Lower lobe of right lung (tissue), 2 donors: ENCODE results near the gene MYL10. TPM values are rescaled to one million over a fixed set of nuclear protein-coding genes. Genes with fewer than 3 reads are reported as not detected.
A peak's percentile ranks its signal among the peaks of the same experiment; 100 is the strongest.

Experiments
- ATAC-seq, 2 donors: fragments of 200-7000 bp; cut with Tn5 transposase; one replicate each; pipeline ENCODE4 v1.9.1; 2020 to 2022; ENCODE audit warnings: mild to moderate bottlenecking in 2 of 2, moderate library complexity in 2 of 2
- DNase-seq: peaks from one replicate; pipeline ENCODE4 v3.0.0-alpha.2; 2020
- H3K27ac ChIP-seq: fragments of 200-600 bp; one replicate; pipeline ENCODE4 v1.8.0; 2022
- H3K27me3 ChIP-seq: fragments of 200-600 bp; one replicate; pipeline ENCODE4 v1.8.0; 2022; ENCODE audit warnings: low read depth
- H3K36me3 ChIP-seq: fragments of 200-600 bp; one replicate; pipeline ENCODE4 v1.8.0; 2022; ENCODE audit warnings: mild to moderate bottlenecking
- H3K4me1 ChIP-seq: fragments of 200-600 bp; one replicate; pipeline ENCODE4 v1.8.0; 2022
- H3K4me3 ChIP-seq: fragments of 200-600 bp; one replicate; pipeline ENCODE4 v1.8.0; 2022; ENCODE audit warnings: mild to moderate bottlenecking
- H3K9me3 ChIP-seq: fragments of 200-600 bp; one replicate; pipeline ENCODE4 v1.8.0; 2022
- CTCF ChIP-seq: fragments of 200-600 bp; IDR thresholded peaks from one replicate; pipeline ENCODE4 v1.8.0; 2022; ENCODE audit warnings: antibody characterized with exemption, mild to moderate bottlenecking
- intact Hi-C: fragments of 100-400 bp; cut with DNase I; formaldehyde crosslinking; loops from one replicate; pipeline ENCODE4 v1.11.0; 2022
- total RNA-seq: library from RNA; stranded (reverse); fragmentation: NEBNext Ultra II Directional; extraction: Animal tissue kit (Norgen Biotek cat#: 25700); gene quantifications from one replicate; pipeline ENCODE4 v1.2.1, GENCODE V29; 2021
- donor health status: DM: no; HTN: yes; CAD: no; lungs with severe emphysema.

Gene MYL10
- total RNA-seq, 1 donor from 2014 or later, result not detected

- Histone ChIP-seq H3K4me1 (no peaks in the 10 kb centered on the region), H3K36me3 (no peaks in the 10 kb centered on the region), H3K27me3 (no peaks in the 10 kb centered on the region), H3K4me3 (no peak overlapping the region), H3K9me3 (no peaks in the 10 kb centered on the region), H3K27ac (no peak overlapping the region)
- intact Hi-C loops, result no loop called here
- TF ChIP-seq CTCF, result no peak
- no peak for ATAC-seq
- DNase-seq, result no peak
Observed at GRCh38 chr7:101636822-101637623, 7.9 kb upstream of the MYL10 start.

- Histone ChIP-seq H3K27me3 (peaks cover under 1% of the 10 kb centered on the region), H3K4me3 (no peak overlapping the region), H3K27ac (no peak overlapping the region), H3K36me3 (no peaks in the 10 kb centered on the region), H3K9me3 (no peaks in the 10 kb centered on the region), H3K4me1 (no peaks in the 10 kb centered on the region)
- DNase-seq (no peak), ATAC-seq (peak in 1 of 2 donors; percentile 30)
- TF ChIP-seq CTCF, result no peak
- intact Hi-C loops, result no loop called here
Observed at GRCh38 chr7:101635484-101635883, 6.4 kb upstream of the MYL10 start.

- H3K4me3 ChIP-seq, result no peak overlapping the region
- DNase-seq (no peak), ATAC-seq (no peak)
- no peaks in the 10 kb centered on the region for H3K4me1 ChIP-seq
- H3K27ac ChIP-seq, result no peak overlapping the region
- TF ChIP-seq CTCF, result no peak
- H3K36me3 ChIP-seq, result no peaks in the 10 kb centered on the region
- intact Hi-C loops, result no loop called here
- H3K27me3 ChIP-seq, result peaks cover 6% of the 10 kb centered on the region
- H3K9me3 ChIP-seq, result no peaks in the 10 kb centered on the region
Observed at GRCh38 chr7:101634196-101634717, 5.2 kb upstream of the MYL10 start.

- TF ChIP-seq CTCF, result no peak
- no peak overlapping the region for H3K4me3 ChIP-seq
- no peak overlapping the region for H3K27ac ChIP-seq
- ATAC-seq, result no peak
- no peaks in the 10 kb centered on the region for H3K36me3 ChIP-seq
- H3K27me3 ChIP-seq, result peaks cover 6% of the 10 kb centered on the region
- DNase-seq, result no peak
- no peaks in the 10 kb centered on the region for H3K4me1 ChIP-seq
- intact Hi-C loops, result no loop called here
- H3K9me3 ChIP-seq, result no peaks in the 10 kb centered on the region
Observed at GRCh38 chr7:101633511-101633910, 4.4 kb upstream of the MYL10 start.

GRCh38 chr7:101632641-101633040, 3.5 kb upstream of the MYL10 start:
- Histone ChIP-seq H3K4me3 (no peak overlapping the region), H3K27me3 (peaks cover 6% of the 10 kb centered on the region), H3K9me3 (no peaks in the 10 kb centered on the region), H3K27ac (no peak overlapping the region), H3K36me3 (no peaks in the 10 kb centered on the region), H3K4me1 (no peaks in the 10 kb centered on the region)
- DNase-seq, result no peak
- no peak for TF ChIP-seq CTCF
- intact Hi-C loops, result no loop called here
- no peak for ATAC-seq
